OCI-LY7 (cell line): ENCODE results near the gene MSLN. TPM values are rescaled to one million over a fixed set of nuclear protein-coding genes. Genes with fewer than 3 reads are reported as not detected.

Experiments
- BruUV-seq: library from RNA; stranded (reverse); fragments of 400-500 nt; replicated peaks from 2 replicates; lab custom pipeline; 2021; lab: Mats Ljungman, UMichigan
- CTCF ChIA-PET: fragments of 300-600 bp; sonication (Branson Sonifier 250); formaldehyde crosslinking; loops from one replicate; lab custom pipeline; 2022; ENCODE audit warnings: antibody characterized with exemption; ENCODE audit not compliant: unreplicated experiment; lab: Charles Lee
- POLR2A ChIA-PET: fragments of 300-600 bp; sonication (Branson Sonifier 250); formaldehyde crosslinking; loops from one replicate; lab custom pipeline; 2022; ENCODE audit warnings: antibody characterized with exemption; lab: Charles Lee
- DNase-seq: peaks from one replicate; pipeline ENCODE4 v3.0.0-alpha.2; 2015; ENCODE audit warnings: low spot score
- H2AFZ ChIP-seq: fragments of 200-600 bp; sonication (generic), shearing (Covaris generic); 2 replicates; pipeline ENCODE4 v1.6.1; 2014; ENCODE audit warnings: mild to moderate bottlenecking, antibody characterized with exemption, low read length, moderate library complexity
- H3K27ac ChIP-seq: fragments of 200-600 bp; sonication (generic); 2 replicates; pipeline ENCODE4 v1.5.1; 2014; ENCODE audit warnings: mixed run types, low read depth, mild to moderate bottlenecking, moderate library complexity, low read length, inconsistent platforms; ENCODE audit not compliant: poor library complexity, severe bottlenecking
- H3K36me3 ChIP-seq: fragments of 200-600 bp; sonication (generic); 2 replicates; pipeline ENCODE4 v1.6.1; 2014; ENCODE audit warnings: mild to moderate bottlenecking, antibody characterized with exemption, low read length, moderate library complexity, mixed read lengths; ENCODE audit not compliant: insufficient read depth
- H3K4me1 ChIP-seq: fragments of 200-600 bp; sonication (generic); 2 replicates; pipeline ENCODE4 v1.5.1; 2014; ENCODE audit warnings: mild to moderate bottlenecking, low read length; ENCODE audit not compliant: insufficient read depth, poor library complexity, severe bottlenecking
- H3K4me2 ChIP-seq: fragments of 200-600 bp; sonication (generic); 2 replicates; pipeline ENCODE4 v1.6.1; 2014; ENCODE audit warnings: mild to moderate bottlenecking, low read length
- H3K4me3 ChIP-seq: fragments of 200-600 bp; sonication (generic); 2 replicates; pipeline ENCODE4 v1.5.1; 2014; ENCODE audit warnings: mild to moderate bottlenecking, low read depth, low read length; ENCODE audit not compliant: poor library complexity, severe bottlenecking
- H3K79me2 ChIP-seq: fragments of 200-600 bp; sonication (generic); 2 replicates; pipeline ENCODE4 v1.6.1; 2016; ENCODE audit warnings: low read depth, mild to moderate bottlenecking, low read length, moderate library complexity, mixed read lengths; ENCODE audit not compliant: insufficient read depth
- H3K9me2 ChIP-seq: fragments of 200-600 bp; sonication (generic); 2 replicates; pipeline ENCODE4 v1.6.1; 2016; ENCODE audit warnings: mild to moderate bottlenecking, low read length, mixed read lengths; ENCODE audit not compliant: insufficient read depth
- H3K9me3 ChIP-seq: fragments of 200-600 bp; sonication (generic); 2 replicates; pipeline ENCODE4 v1.6.1; 2014; ENCODE audit warnings: mild to moderate bottlenecking, mixed run types, low read length, mixed read lengths
- H4K20me1 ChIP-seq: fragments of 200-600 bp; sonication (generic); 2 replicates; pipeline ENCODE4 v1.6.1; 2014; ENCODE audit warnings: mild to moderate bottlenecking, antibody characterized with exemption, low read length, moderate library complexity, mixed read lengths; ENCODE audit not compliant: insufficient read depth
- EZH2phosphoT487 ChIP-seq: fragments of 200-600 bp; sonication (generic); IDR thresholded peaks from 2 replicates; pipeline ENCODE4 v1.6.1; 2018; ENCODE audit warnings: low read depth, borderline replicate concordance, mild to moderate bottlenecking, mixed run types, antibody characterized with exemption, low read length, moderate library complexity, mixed read lengths
- intact Hi-C: fragments of 100-400 bp; cut with micrococcal nuclease; formaldehyde crosslinking; loops from one replicate; pipeline ENCODE4 v1.10.0; 2022; ENCODE audit not compliant: unreplicated experiment
- total RNA-seq, 2 experiments: library from RNA; depleted of rRNA in 1 of 2; stranded (reverse); fragments of >200 nt in 1 of 2; shearing (Covaris generic) in 1 of 2; gene quantifications; 2 replicates each; pipeline ENCODE4 v1.2.3, GENCODE V29; 2014 to 2022
- TF ChIP-seq, protein P1 (sequence below): fragments of 200-600 bp; sonication (generic); conservative IDR thresholded peaks from 2 replicates; pipeline ENCODE4 v1.5.1; 2014; ENCODE audit warnings: mild to moderate bottlenecking, antibody characterized with exemption, low read length, moderate library complexity, mixed read lengths

MSLN gene
- total RNA-seq, 2 experiments from 2014 or later: 0.13 to 0.44 TPM

DNA sequence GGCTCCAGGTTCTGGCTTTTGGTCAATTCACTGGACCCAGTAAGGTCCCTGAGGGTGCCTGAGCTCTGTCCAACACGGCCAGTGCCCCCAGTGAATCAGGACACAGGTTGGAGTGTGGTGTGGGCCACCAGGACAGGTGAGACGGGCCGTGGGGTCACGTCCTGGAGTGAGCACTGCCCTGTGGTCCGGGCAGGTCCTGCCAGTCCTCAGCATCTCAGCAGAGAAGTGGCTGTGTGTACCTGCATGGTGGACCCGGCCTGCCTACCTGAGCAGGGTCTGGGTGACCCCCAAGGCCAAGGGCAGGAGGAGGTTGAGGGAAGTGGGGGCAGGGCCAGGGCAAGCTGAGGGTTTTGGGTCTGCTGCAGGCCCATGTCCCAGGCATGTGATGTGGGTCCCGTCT, 41.9 kb downstream of the MSLN start:
- no peak overlapping the region for H2AFZ ChIP-seq
- no peaks in the 10 kb centered on the region for H3K9me2 ChIP-seq
- no peak overlapping the region for H3K4me2 ChIP-seq
- H3K36me3 ChIP-seq: peaks cover 14% of the 10 kb centered on the region
- CTCF ChIA-PET: no interaction called here
- BruUV-seq: no TSS peak
- no peaks in the 10 kb centered on the region for H3K79me2 ChIP-seq
- H4K20me1 ChIP-seq: no peaks in the 10 kb centered on the region
- H3K4me3 ChIP-seq: no peak overlapping the region
- H3K4me1 ChIP-seq: peaks cover 6% of the 10 kb centered on the region
- DNase-seq: no peak
- POLR2A ChIA-PET: no interaction called here
- intact Hi-C loops: no loop called here
- TF ChIP-seq, protein P1, sequence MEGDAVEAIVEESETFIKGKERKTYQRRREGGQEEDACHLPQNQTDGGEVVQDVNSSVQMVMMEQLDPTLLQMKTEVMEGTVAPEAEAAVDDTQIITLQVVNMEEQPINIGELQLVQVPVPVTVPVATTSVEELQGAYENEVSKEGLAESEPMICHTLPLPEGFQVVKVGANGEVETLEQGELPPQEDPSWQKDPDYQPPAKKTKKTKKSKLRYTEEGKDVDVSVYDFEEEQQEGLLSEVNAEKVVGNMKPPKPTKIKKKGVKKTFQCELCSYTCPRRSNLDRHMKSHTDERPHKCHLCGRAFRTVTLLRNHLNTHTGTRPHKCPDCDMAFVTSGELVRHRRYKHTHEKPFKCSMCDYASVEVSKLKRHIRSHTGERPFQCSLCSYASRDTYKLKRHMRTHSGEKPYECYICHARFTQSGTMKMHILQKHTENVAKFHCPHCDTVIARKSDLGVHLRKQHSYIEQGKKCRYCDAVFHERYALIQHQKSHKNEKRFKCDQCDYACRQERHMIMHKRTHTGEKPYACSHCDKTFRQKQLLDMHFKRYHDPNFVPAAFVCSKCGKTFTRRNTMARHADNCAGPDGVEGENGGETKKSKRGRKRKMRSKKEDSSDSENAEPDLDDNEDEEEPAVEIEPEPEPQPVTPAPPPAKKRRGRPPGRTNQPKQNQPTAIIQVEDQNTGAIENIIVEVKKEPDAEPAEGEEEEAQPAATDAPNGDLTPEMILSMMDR: no peak
- TF ChIP-seq EZH2phosphoT487: no peak
- H3K9me3 ChIP-seq: no peaks in the 10 kb centered on the region
- H3K27ac ChIP-seq: no peak overlapping the region

DNA sequence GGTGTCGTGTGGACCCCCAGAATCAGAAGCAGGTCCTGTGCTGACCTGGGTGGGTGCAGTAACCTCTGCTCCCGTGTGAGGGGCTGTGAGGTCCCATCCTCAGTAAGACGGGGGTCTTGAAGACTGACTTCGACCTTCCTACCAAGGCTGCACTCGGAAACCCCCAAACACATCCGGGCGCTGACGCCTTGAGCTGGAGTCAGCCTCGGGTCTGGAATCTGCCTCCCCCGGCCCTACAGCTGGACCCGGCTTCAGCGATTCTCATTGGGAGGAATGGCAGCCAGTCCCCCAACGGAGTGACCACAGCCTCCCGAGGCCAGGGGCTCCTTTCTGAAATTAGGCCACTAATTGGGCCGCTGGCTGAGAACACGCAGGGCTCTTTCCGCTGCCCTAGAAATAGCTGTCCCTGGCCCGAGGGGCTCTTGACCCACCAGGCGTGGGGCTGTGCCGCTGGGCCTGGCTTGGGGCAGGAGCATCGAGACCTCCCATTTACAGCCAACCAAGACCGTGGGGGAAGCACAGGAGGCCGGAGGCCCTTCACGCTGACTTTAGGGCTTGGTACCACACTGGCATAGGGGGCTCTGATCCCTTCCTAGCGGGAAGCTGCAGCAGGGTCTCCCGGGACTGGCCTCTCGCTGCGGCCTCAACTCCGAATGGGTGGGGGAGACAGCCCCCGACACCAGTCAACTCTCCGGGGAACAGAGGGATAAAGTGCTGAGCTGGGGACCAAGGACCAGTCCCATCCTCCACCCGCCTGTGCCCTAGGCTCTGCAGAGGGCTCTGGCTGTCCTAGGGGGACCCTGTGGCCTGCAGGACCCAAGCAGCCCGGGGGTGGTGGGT, 42.6 kb downstream of the MSLN start:
- peaks cover 6% of the 10 kb centered on the region for H3K4me1 ChIP-seq
- no peaks in the 10 kb centered on the region for H3K9me3 ChIP-seq
- H2AFZ ChIP-seq: no peak overlapping the region
- H3K36me3 ChIP-seq: peaks cover 7% of the 10 kb centered on the region
- H4K20me1 ChIP-seq: no peaks in the 10 kb centered on the region
- DNase-seq: no peak
- H3K4me2 ChIP-seq: no peak overlapping the region
- ChIA-PET POLR2A (interaction anchor here (0.7 to 0.9 kb wide), 2 partner anchors 149 to 169 kb away, joined by 3 read pairs; no protein-coding TSS in a partner anchor), CTCF (no interaction called here)
- TF ChIP-seq EZH2phosphoT487: no peak
- TF ChIP-seq, protein P1: no peak
- intact Hi-C loops: no loop called here
- no peak overlapping the region for H3K27ac ChIP-seq
- no peaks in the 10 kb centered on the region for H3K79me2 ChIP-seq
- no peaks in the 10 kb centered on the region for H3K9me2 ChIP-seq
- BruUV-seq: no TSS peak
- H3K4me3 ChIP-seq: no peak overlapping the region

DNA sequence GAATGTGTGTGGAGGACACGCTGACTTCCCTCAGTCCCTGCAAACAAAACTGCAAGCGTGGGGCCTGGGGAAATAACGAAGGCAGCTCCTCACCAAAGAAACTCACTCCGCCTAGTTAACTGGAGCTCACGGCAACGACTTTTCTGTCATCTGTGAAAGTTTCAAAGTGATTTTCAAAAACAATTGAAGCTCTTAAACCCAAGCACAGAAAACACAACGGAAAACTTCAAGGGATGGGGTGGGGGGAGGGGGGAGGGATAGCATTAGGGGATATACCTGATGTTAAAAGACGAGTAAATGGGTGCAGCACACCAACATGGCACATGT, 43.2 kb downstream of the MSLN start:
- no peak for TF ChIP-seq EZH2phosphoT487
- TF ChIP-seq, protein P1: no peak
- Histone ChIP-seq H3K27ac (no peak overlapping the region), H3K4me3 (no peak overlapping the region), H3K4me2 (no peak overlapping the region), H3K9me2 (no peaks in the 10 kb centered on the region), H3K9me3 (no peaks in the 10 kb centered on the region), H3K4me1 (peaks cover under 1% of the 10 kb centered on the region), H3K79me2 (no peaks in the 10 kb centered on the region), H3K36me3 (peaks cover 1% of the 10 kb centered on the region), H4K20me1 (no peaks in the 10 kb centered on the region), H2AFZ (no peak overlapping the region)
- DNase-seq: no peak
- ChIA-PET POLR2A (interaction anchor here (0.7 to 0.9 kb wide), 2 partner anchors 148 to 169 kb away, joined by 3 read pairs; no protein-coding TSS in a partner anchor), CTCF (no interaction called here)
- intact Hi-C loops: no loop called here
- BruUV-seq: no TSS peak
